CD4-positive, alpha-beta T cell treated with Interleukin-6 for 4 hours (primary cell): ENCODE results near the gene TPM1.

Experiments used
- DNase-seq: peaks from one replicate; pipeline ENCODE4 v3.0.0-alpha.2; 2020; ENCODE audit warnings: mixed read lengths

Gene TPM1

GRCh38 chr15:63043335-63044076 is 959 bp downstream of the TPM1 start:
- no peak for DNase-seq

- DNase-seq, result no peak
These were observed 1.6 kb downstream of the TPM1 start for GRCh38 chr15:63044077-63044644.

GRCh38 chr15:63044645-63045464 is 2.3 kb downstream of the TPM1 start:
- no peak for DNase-seq

- no peak for DNase-seq
These were observed 2.9 kb downstream of the TPM1 start for GRCh38 chr15:63045465-63045840.

GRCh38 chr15:63045879-63046278 is 3.3 kb downstream of the TPM1 start:
- DNase-seq, result no peak

GRCh38 chr15:63046917-63047760 is 4.6 kb downstream of the TPM1 start:
- no peak for DNase-seq

- DNase-seq, result no peak
These were observed 5.2 kb downstream of the TPM1 start for GRCh38 chr15:63047792-63048114.

GRCh38 chr15:63048115-63048775 is 5.7 kb downstream of the TPM1 start:
- peak; percentile 90 for DNase-seq

- DNase-seq, result peak; percentile 57
These were observed 6.5 kb downstream of the TPM1 start for GRCh38 chr15:63048776-63049665.

GRCh38 chr15:63049783-63050371 is 7.3 kb downstream of the TPM1 start:
- no peak for DNase-seq

GRCh38 chr15:63050731-63051155 is 8.2 kb downstream of the TPM1 start:
- DNase-seq, result no peak

- no peak for DNase-seq
These were observed 8.9 kb downstream of the TPM1 start for GRCh38 chr15:63051156-63052066.

GRCh38 chr15:63052077-63052841 is 9.7 kb downstream of the TPM1 start:
- no peak for DNase-seq

GRCh38 chr15:63052961-63053698 is 10.6 kb downstream of the TPM1 start:
- no peak for DNase-seq

- DNase-seq, result no peak
These were observed 11.7 kb downstream of the TPM1 start for GRCh38 chr15:63054281-63054683.

- DNase-seq, result no peak
These were observed 12.4 kb downstream of the TPM1 start for GRCh38 chr15:63054985-63055384.

- no peak for DNase-seq
These were observed 14.3 kb downstream of the TPM1 start for GRCh38 chr15:63056829-63057228.
